GM12875 (cell line): ENCODE results near the gene MVB12B.

Source experiments
- H3K4me3 ChIP-seq: one replicate; pipeline ENCODE4 v1.5.1; 2011; ENCODE audit warnings: low read depth, low read length, control low read depth
- TF ChIP-seq, protein P1 (sequence below): IDR thresholded peaks from 2 replicates; pipeline ENCODE4 v1.5.1; 2011; ENCODE audit warnings: low read depth, mild to moderate bottlenecking, control low read depth, inconsistent platforms, low read length, moderate library complexity, borderline replicate concordance; ENCODE audit not compliant: insufficient read depth

The MVB12B gene

GRCh38 chr9:126479515-126479914 lies 152.9 kb downstream of the MVB12B start:
- H3K4me3 ChIP-seq, result no peak overlapping the region
- TF ChIP-seq, protein P1, sequence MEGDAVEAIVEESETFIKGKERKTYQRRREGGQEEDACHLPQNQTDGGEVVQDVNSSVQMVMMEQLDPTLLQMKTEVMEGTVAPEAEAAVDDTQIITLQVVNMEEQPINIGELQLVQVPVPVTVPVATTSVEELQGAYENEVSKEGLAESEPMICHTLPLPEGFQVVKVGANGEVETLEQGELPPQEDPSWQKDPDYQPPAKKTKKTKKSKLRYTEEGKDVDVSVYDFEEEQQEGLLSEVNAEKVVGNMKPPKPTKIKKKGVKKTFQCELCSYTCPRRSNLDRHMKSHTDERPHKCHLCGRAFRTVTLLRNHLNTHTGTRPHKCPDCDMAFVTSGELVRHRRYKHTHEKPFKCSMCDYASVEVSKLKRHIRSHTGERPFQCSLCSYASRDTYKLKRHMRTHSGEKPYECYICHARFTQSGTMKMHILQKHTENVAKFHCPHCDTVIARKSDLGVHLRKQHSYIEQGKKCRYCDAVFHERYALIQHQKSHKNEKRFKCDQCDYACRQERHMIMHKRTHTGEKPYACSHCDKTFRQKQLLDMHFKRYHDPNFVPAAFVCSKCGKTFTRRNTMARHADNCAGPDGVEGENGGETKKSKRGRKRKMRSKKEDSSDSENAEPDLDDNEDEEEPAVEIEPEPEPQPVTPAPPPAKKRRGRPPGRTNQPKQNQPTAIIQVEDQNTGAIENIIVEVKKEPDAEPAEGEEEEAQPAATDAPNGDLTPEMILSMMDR, result no peak

DNA sequence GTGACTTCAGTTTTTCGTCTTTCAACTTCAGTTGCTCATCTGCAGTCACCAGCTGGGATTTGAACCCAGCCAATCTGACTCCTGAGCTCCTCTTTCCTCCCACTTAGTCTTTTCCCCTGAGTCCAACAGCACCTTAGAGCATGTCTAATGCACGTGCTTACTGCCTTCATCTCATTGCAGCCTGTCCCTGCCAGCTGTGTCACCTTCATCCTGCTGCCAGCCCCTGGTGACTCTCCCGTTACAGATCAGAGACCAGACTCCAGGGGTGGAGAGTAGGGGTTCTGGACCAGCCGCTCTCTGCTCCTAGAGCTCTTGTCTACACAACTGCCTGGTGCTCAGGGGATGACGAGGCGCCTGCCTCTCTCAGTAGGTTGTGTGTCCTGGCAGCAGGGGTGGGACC lies 154.2 kb downstream of the MVB12B start:
- TF ChIP-seq, protein P1, result no peak
- H3K4me3 ChIP-seq, result no peak overlapping the region

- no peak overlapping the region for H3K4me3 ChIP-seq
- TF ChIP-seq, protein P1, result no peak
Observed at GRCh38 chr9:126481862-126482261, 155.2 kb downstream of the MVB12B start.

DNA sequence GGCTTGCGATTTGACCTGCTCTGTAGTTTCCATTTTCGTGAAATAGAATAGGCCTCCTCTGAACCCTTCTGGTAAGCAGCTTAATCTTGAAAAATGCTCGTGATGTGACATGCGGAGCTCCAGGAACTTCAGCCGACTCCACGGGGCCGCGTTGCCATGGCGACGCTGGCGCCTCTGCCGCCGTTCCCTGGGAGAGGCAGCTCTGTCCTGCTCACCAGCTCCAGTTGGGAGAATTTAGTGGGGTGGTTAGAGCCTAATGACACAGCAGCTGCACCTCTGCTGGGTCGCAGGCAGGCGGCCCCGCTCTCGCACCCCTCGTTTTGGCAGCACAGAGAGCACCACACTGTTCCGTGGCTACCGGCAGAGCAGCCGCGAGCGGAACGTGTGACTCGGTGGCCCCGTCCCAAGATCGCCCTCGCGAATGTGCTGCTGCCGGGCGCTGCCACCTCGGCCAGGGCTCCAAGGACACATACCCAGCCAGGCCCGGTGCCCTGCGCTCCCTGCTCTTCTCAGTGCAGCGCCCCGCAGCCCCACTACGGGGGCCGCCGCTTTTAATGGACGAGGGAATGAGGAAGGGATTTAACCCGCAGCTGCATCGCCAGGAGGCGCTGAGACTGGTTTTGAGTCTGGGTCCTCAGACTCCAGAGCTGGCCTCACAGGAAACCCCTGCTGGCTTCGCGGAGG lies 155.9 kb downstream of the MVB12B start:
- H3K4me3 ChIP-seq, result no peak overlapping the region

DNA sequence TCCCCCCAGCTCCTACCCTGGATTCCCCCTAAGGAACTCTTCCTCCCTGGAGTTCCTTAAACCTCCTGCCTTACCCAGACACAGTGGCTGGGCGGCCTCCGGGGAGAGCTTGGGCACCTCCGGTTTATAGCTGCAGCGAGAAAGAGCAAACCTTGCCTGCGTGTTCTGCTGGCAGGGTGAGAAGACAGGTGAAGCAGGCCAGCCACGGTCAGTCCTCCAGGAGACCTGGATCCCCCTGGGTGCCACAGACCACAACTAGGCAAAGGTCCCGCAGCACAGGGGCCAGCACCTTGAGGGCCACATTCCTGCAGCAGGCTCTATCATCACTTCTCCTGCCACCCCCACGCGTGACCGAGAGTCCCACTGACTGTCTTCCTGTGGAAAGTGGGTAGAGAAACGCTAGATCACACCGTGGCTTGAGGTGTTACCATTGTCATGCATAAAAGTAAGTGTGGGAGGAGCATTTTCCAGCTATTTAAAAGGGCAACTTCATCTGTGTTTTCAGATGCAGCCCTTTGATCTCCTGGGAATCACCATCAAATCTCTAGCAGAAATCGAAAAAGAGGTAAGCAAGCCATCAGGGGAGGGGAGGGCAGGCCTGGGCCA lies 156.9 kb downstream of the MVB12B start:
- TF ChIP-seq, protein P1, result no peak
- no peak overlapping the region for H3K4me3 ChIP-seq

More for the DNA sequence above, 155.9 kb downstream of the MVB12B start:
- TF ChIP-seq, protein P1, result no peak

DNA sequence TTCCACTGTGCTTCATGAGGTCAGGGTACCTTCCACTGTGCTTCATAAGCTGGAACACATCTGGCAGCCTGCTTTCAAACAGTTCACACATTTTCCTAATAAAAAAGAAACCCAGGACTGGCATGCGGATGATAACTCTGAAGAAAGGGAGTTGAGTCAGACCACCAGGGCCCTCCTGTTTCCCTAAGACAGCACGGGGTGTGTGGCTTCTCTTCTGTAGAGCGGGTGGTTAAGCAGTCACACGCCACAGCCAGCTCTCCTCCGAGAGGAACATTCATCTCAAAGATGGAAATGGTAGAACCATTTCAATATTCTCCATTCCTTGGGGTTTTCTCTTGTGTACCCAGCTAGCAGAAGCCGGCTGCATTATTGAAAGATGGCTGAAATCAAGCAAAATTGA lies 159.0 kb downstream of the MVB12B start:
- TF ChIP-seq, protein P1, result no peak
- no peak overlapping the region for H3K4me3 ChIP-seq

DNA sequence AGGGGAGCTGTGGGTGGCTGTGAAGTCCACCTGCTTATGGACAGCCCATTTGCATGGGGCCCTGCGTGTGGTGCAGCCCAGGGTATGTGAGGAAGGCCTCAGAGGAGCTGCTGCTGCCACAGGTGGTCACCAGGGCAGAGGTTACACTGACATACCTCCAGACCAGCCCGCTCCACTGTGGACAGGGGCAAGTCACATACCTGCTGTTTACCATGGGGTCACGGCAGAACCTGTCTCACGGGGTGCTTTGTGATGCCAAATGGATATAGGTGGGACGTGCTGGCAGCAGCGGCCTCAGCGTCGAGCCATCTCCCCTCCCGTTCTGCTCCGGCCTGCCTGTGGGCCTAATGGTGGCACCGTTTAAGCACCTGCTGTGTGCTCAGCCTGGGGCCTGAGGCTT lies 159.6 kb downstream of the MVB12B start:
- TF ChIP-seq, protein P1, result no peak
- no peak overlapping the region for H3K4me3 ChIP-seq
